Loucy (cell line): Measurements from ENCODE around the gene MBD5.

Source experiments
- H2AFZ ChIP-seq: fragments of 200-600 bp; sonication (generic); 2 replicates; pipeline ENCODE4 v1.6.0; 2016; ENCODE audit warnings: antibody characterized with exemption, mild to moderate bottlenecking, low read length, moderate library complexity
- H3F3A ChIP-seq: fragments of 200-600 bp; 2 replicates; pipeline ENCODE4 v1.6.0; 2016; ENCODE audit warnings: antibody characterized with exemption, low read depth, mild to moderate bottlenecking
- H3K27me3 ChIP-seq: fragments of 200-600 bp; sonication (generic); 2 replicates; pipeline ENCODE4 v1.6.1; 2014; ENCODE audit warnings: low read length, mild to moderate bottlenecking; ENCODE audit not compliant: insufficient read depth, poor library complexity, severe bottlenecking
- H3K36me3 ChIP-seq: fragments of 200-600 bp; sonication (generic); 2 replicates; pipeline ENCODE4 v1.6.1; 2016; ENCODE audit warnings: low read length; ENCODE audit not compliant: insufficient read depth
- H3K4me1 ChIP-seq: fragments of 200-600 bp; sonication (generic); 2 replicates; pipeline ENCODE4 v1.5.1; 2014; ENCODE audit warnings: low read length, mild to moderate bottlenecking; ENCODE audit not compliant: insufficient read depth, poor library complexity, severe bottlenecking
- H3K4me2 ChIP-seq: fragments of 200-600 bp; sonication (generic); 2 replicates; pipeline ENCODE4 v1.6.0; 2014; ENCODE audit warnings: antibody characterized with exemption, low read length, low read depth, mild to moderate bottlenecking; ENCODE audit not compliant: poor library complexity, severe bottlenecking
- H3K4me3 ChIP-seq: fragments of 200-600 bp; sonication (generic); 2 replicates; pipeline ENCODE4 v1.5.1; 2014; ENCODE audit warnings: low read length, mild to moderate bottlenecking, mixed read lengths; ENCODE audit not compliant: poor library complexity, severe bottlenecking
- H3K79me2 ChIP-seq: fragments of 200-600 bp; sonication (generic); 2 replicates; pipeline ENCODE4 v1.6.1; 2014; ENCODE audit warnings: low read length; ENCODE audit not compliant: insufficient read depth
- H3K9ac ChIP-seq: fragments of 200-600 bp; sonication (generic); 2 replicates; pipeline ENCODE4 v1.6.0; 2014; ENCODE audit warnings: mild to moderate bottlenecking, low read depth, low read length, moderate library complexity; ENCODE audit not compliant: poor library complexity, severe bottlenecking
- H3K9me2 ChIP-seq: fragments of 200-600 bp; sonication (generic); replicated peaks from 2 replicates; pipeline ENCODE4 v1.6.1; 2016; ENCODE audit warnings: low read depth, low read length, mixed read lengths
- H3K9me3 ChIP-seq: fragments of 200-600 bp; sonication (generic); 2 replicates; pipeline ENCODE4 v1.6.1; 2014; ENCODE audit warnings: mild to moderate bottlenecking, antibody characterized with exemption, low read length, low read depth; ENCODE audit not compliant: insufficient read depth
- H4K20me1 ChIP-seq: fragments of 200-600 bp; sonication (generic); 2 replicates; pipeline ENCODE4 v1.6.0; 2014; ENCODE audit warnings: antibody characterized with exemption, low read length, mild to moderate bottlenecking; ENCODE audit not compliant: insufficient read depth, poor library complexity, severe bottlenecking
- EZH2phosphoT487 ChIP-seq: fragments of 200-600 bp; IDR thresholded peaks from 2 replicates; pipeline ENCODE4 v1.6.1; 2018; ENCODE audit warnings: antibody characterized with exemption, mild to moderate bottlenecking, moderate library complexity, borderline replicate concordance
- TF ChIP-seq, protein P1 (sequence below): fragments of 200-600 bp; sonication (generic); conservative IDR thresholded peaks from 2 replicates; pipeline ENCODE4 v1.5.1; 2014; ENCODE audit warnings: mild to moderate bottlenecking, antibody characterized with exemption, low read length

MBD5 gene

DNA sequence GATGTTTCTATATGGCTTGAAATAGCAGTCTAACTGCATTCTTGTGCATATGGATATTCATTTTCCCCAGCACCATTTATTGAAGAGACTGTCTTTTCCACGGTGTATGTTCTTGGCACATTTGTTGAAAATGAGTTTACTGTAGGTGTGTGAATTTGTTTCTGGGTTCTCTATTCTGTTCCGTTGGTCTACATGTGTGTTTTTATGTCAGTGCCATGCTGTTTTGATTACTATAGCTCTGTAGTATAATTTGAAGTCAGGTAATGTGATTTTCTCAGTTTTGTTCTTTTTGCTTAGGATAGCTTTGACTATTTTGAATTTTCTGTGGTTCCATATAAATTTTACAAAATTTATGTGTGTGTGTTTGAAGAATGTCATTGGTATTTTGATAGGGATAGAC, 201.0 kb downstream of the MBD5 start:
- Histone ChIP-seq H3K9me3 (peaks cover 7% of the 10 kb centered on the region; the same call in 1 of the 2 replicates), H3F3A (no peaks in the 10 kb centered on the region), H3K9ac (no peak overlapping the region), H3K4me2 (no peak overlapping the region), H3K9me2 (no peaks in the 10 kb centered on the region), H3K36me3 (no peaks in the 10 kb centered on the region), H2AFZ (no peak overlapping the region), H4K20me1 (no peaks in the 10 kb centered on the region), H3K4me3 (no peak overlapping the region), H3K79me2 (no peaks in the 10 kb centered on the region), H3K27me3 (no peaks in the 10 kb centered on the region), H3K4me1 (no peaks in the 10 kb centered on the region)
- TF ChIP-seq, protein P1, sequence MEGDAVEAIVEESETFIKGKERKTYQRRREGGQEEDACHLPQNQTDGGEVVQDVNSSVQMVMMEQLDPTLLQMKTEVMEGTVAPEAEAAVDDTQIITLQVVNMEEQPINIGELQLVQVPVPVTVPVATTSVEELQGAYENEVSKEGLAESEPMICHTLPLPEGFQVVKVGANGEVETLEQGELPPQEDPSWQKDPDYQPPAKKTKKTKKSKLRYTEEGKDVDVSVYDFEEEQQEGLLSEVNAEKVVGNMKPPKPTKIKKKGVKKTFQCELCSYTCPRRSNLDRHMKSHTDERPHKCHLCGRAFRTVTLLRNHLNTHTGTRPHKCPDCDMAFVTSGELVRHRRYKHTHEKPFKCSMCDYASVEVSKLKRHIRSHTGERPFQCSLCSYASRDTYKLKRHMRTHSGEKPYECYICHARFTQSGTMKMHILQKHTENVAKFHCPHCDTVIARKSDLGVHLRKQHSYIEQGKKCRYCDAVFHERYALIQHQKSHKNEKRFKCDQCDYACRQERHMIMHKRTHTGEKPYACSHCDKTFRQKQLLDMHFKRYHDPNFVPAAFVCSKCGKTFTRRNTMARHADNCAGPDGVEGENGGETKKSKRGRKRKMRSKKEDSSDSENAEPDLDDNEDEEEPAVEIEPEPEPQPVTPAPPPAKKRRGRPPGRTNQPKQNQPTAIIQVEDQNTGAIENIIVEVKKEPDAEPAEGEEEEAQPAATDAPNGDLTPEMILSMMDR: no peak
- TF ChIP-seq EZH2phosphoT487: no peak

DNA sequence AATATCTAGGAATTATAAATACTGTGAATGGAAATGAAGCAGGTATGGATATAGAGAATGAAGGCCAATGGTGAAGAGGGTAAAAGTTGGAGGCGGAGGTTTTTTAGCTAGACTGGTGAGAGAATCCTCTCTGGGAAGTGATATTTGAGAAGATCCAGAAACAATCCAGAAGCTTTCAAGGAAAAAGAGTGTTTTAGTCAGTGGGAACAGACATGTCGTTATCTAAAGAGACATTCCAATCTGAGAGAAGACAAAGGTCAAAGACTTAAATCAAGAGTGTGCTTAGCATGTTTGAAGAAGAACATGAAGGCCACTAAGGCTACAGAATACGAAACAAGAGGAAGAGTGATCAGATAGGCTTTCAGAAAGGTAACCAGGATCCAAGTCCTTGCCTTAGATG, 211.0 kb downstream of the MBD5 start:
- TF ChIP-seq, protein P1: no peak
- no peak for TF ChIP-seq EZH2phosphoT487
- Histone ChIP-seq H3F3A (no peaks in the 10 kb centered on the region), H3K4me3 (no peak overlapping the region), H3K27me3 (no peaks in the 10 kb centered on the region), H3K9ac (no peak overlapping the region), H2AFZ (no peak overlapping the region), H3K4me1 (no peaks in the 10 kb centered on the region), H4K20me1 (no peaks in the 10 kb centered on the region), H3K36me3 (peaks cover 15% of the 10 kb centered on the region; the same call in 1 of the 2 replicates), H3K79me2 (no peaks in the 10 kb centered on the region), H3K4me2 (no peak overlapping the region), H3K9me2 (no peaks in the 10 kb centered on the region), H3K9me3 (peaks cover 5% of the 10 kb centered on the region; the same call in 1 of the 2 replicates)

DNA sequence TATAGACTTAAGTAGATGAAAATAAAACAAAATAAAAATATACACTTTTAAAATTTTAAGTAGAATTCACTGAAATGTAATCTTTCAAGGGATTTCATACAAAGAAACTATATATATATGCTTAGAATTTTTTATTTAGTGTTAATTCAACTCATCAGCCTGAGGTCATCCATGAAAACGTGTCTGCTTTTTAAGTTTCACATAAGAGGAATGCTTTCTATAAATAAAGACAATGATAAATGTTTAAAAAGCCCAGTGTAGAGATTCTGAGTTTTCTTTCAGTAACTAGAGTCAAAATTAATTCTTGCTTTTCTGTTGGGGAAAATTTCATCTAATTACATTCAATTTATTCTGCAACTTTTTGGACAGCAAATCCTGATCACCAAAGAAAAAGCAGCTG, 213.3 kb downstream of the MBD5 start:
- Histone ChIP-seq H3K9me3 (peaks cover 7% of the 10 kb centered on the region; the same call in 1 of the 2 replicates), H3K79me2 (no peaks in the 10 kb centered on the region), H3K4me1 (no peaks in the 10 kb centered on the region), H3F3A (no peaks in the 10 kb centered on the region), H2AFZ (no peak overlapping the region), H3K4me3 (no peak overlapping the region), H3K27me3 (no peaks in the 10 kb centered on the region), H4K20me1 (no peaks in the 10 kb centered on the region), H3K36me3 (peaks cover 24% of the 10 kb centered on the region; the same call in 1 of the 2 replicates), H3K4me2 (no peak overlapping the region), H3K9me2 (no peaks in the 10 kb centered on the region), H3K9ac (no peak overlapping the region)
- TF ChIP-seq, protein P1: no peak
- TF ChIP-seq EZH2phosphoT487: no peak
